H9 (cell line): ENCODE results near the gene NECAB3. TPM values are rescaled to one million over a fixed set of nuclear protein-coding genes. Genes with fewer than 3 reads are reported as not detected.
A peak's percentile ranks its signal among the peaks of the same experiment; 100 is the strongest.

Source experiments
- DNase-seq: peaks from one replicate; pipeline ENCODE4 v3.0.0-alpha.2; 2017
- H2AFZ ChIP-seq: one replicate; pipeline ENCODE4 v1.6.1; 2013; ENCODE audit warnings: mild to moderate bottlenecking, low read length, control low read depth, moderate library complexity
- H2AK5ac ChIP-seq: 2 replicates; pipeline ENCODE4 v1.6.1; 2013; ENCODE audit warnings: low read length, control low read depth, mixed read lengths; ENCODE audit not compliant: insufficient read length
- H2BK120ac ChIP-seq: one replicate; pipeline ENCODE4 v1.6.1; 2013; ENCODE audit warnings: low read depth, mild to moderate bottlenecking, low read length, control low read depth, inconsistent platforms; ENCODE audit not compliant: poor library complexity, severe bottlenecking
- H2BK12ac ChIP-seq: 2 replicates; pipeline ENCODE4 v1.6.1; 2013; ENCODE audit warnings: low read length, control low read depth, mixed read lengths, low read depth; ENCODE audit not compliant: insufficient read length
- H2BK15ac ChIP-seq: 2 replicates; pipeline ENCODE4 v1.6.1; 2013; ENCODE audit warnings: low read depth, low read length, control low read depth
- H2BK20ac ChIP-seq: one replicate; pipeline ENCODE4 v1.6.1; 2013; ENCODE audit warnings: low read depth, mild to moderate bottlenecking, low read length, control low read depth, inconsistent platforms; ENCODE audit not compliant: poor library complexity, severe bottlenecking
- H2BK5ac ChIP-seq: 2 replicates; pipeline ENCODE4 v1.6.1; 2013; ENCODE audit warnings: low read length, control low read depth, mixed read lengths; ENCODE audit not compliant: insufficient read length
- H3K14ac ChIP-seq: 2 replicates; pipeline ENCODE4 v1.6.1; 2013; ENCODE audit warnings: low read length, control low read depth; ENCODE audit not compliant: insufficient read depth
- H3K18ac ChIP-seq: 2 replicates; pipeline ENCODE4 v1.6.1; 2013; ENCODE audit warnings: low read depth, mild to moderate bottlenecking, mixed read lengths, low read length, control low read depth; ENCODE audit not compliant: insufficient read length
- H3K23ac ChIP-seq: 2 replicates; pipeline ENCODE4 v1.6.1; 2013; ENCODE audit warnings: low read length, control low read depth, mixed read lengths, low read depth; ENCODE audit not compliant: insufficient read length
- H3K23me2 ChIP-seq: 2 replicates; pipeline ENCODE4 v1.6.1; 2013; ENCODE audit warnings: low read depth, mild to moderate bottlenecking, mixed read lengths, low read length, control low read depth; ENCODE audit not compliant: insufficient read length, poor library complexity, severe bottlenecking
- H3K27ac ChIP-seq: 2 replicates; pipeline ENCODE4 v1.5.1; 2013; ENCODE audit warnings: low read length, control low read depth, mixed read lengths, low read depth; ENCODE audit not compliant: insufficient read length
- H3K27me3 ChIP-seq: 2 replicates; pipeline ENCODE4 v1.6.1; 2013; ENCODE audit warnings: low read length, control low read depth, inconsistent platforms; ENCODE audit not compliant: insufficient read depth
- H3K4ac ChIP-seq: 2 replicates; pipeline ENCODE4 v1.6.1; 2013; ENCODE audit warnings: low read depth, mild to moderate bottlenecking, control low read depth, inconsistent platforms, low read length, moderate library complexity
- H3K4me1 ChIP-seq: 2 replicates; pipeline ENCODE4 v1.6.1; 2013; ENCODE audit warnings: low read length, control low read depth, inconsistent platforms; ENCODE audit not compliant: insufficient read depth
- H3K4me2 ChIP-seq: 2 replicates; pipeline ENCODE4 v1.6.1; 2013; ENCODE audit warnings: low read length, control low read depth, mixed read lengths; ENCODE audit not compliant: insufficient read length, insufficient read depth
- H3K56ac ChIP-seq: 2 replicates; pipeline ENCODE4 v1.6.1; 2013; ENCODE audit warnings: low read depth, mild to moderate bottlenecking, mixed read lengths, low read length, control low read depth; ENCODE audit not compliant: insufficient read length
- H3K79me1 ChIP-seq: 2 replicates; pipeline ENCODE4 v1.6.1; 2013; ENCODE audit warnings: low read depth, mild to moderate bottlenecking, moderate library complexity, low read length, control low read depth, inconsistent platforms; ENCODE audit not compliant: insufficient read depth, poor library complexity, severe bottlenecking
- H3K79me2 ChIP-seq: 2 replicates; pipeline ENCODE4 v1.6.1; 2013; ENCODE audit warnings: low read length, control low read depth, inconsistent platforms; ENCODE audit not compliant: insufficient read depth
- H3K9ac ChIP-seq: 2 replicates; pipeline ENCODE4 v1.6.1; 2013; ENCODE audit warnings: low read length, control low read depth, mixed read lengths; ENCODE audit not compliant: insufficient read length; ENCODE audit errors: extremely low read depth
- H3K9me3 ChIP-seq: one replicate; pipeline ENCODE4 v1.6.1; 2013; ENCODE audit warnings: low read depth, low read length, inconsistent platforms; ENCODE audit not compliant: control insufficient read depth
- H3T11ph ChIP-seq: one replicate; pipeline ENCODE4 v1.6.1; 2013; ENCODE audit warnings: mild to moderate bottlenecking, low read length, control low read depth, inconsistent platforms
- H4K20me1 ChIP-seq: one replicate; pipeline ENCODE4 v1.6.1; 2013; ENCODE audit not compliant: control insufficient read depth, insufficient read length, insufficient read depth
- H4K5ac ChIP-seq: 2 replicates; pipeline ENCODE4 v1.6.1; 2013; ENCODE audit warnings: low read depth, mild to moderate bottlenecking, mixed read lengths, low read length, control low read depth; ENCODE audit not compliant: insufficient read length
- H4K8ac ChIP-seq: replicated peaks from 2 replicates; pipeline ENCODE4 v1.6.1; 2013; ENCODE audit warnings: low read length, control low read depth, mixed read lengths, low read depth; ENCODE audit not compliant: insufficient read length
- H4K91ac ChIP-seq: 2 replicates; pipeline ENCODE4 v1.6.1; 2013; ENCODE audit warnings: low read depth, mild to moderate bottlenecking, moderate library complexity, mixed read lengths, low read length, control low read depth; ENCODE audit not compliant: insufficient read length
- H3K27ac Mint-ChIP-seq, 3 experiments: 2 replicates in 2 of 3; 3 replicates in 1 of 3; pipeline ENCODE4 v1.8.0; 2020 to 2021; ENCODE audit warnings: mixed read lengths in 3 of 3, mild to moderate bottlenecking in 1 of 3, moderate library complexity in 1 of 3
- H3K27me3 Mint-ChIP-seq: 2 replicates; pipeline ENCODE4 v1.8.0; 2021; ENCODE audit warnings: low read depth, mild to moderate bottlenecking, moderate library complexity, mixed read lengths
- H3K36me3 Mint-ChIP-seq, 3 experiments: 2 replicates in 2 of 3; 3 replicates in 1 of 3; pipeline ENCODE4 v1.8.0; 2020 to 2021; ENCODE audit warnings: low read depth in 3 of 3, mixed read lengths in 3 of 3; ENCODE audit not compliant: insufficient read depth in 1 of 3
- H3K4me1 Mint-ChIP-seq, 2 experiments: 2 replicates each; pipeline ENCODE4 v1.8.0; 2020; ENCODE audit warnings: mixed read lengths in 2 of 2
- H3K4me3 Mint-ChIP-seq, 2 experiments: 2 replicates in 1 of 2; 3 replicates in 1 of 2; pipeline ENCODE4 v1.8.0; 2020 to 2021; ENCODE audit warnings: mild to moderate bottlenecking in 2 of 2, mixed read lengths in 2 of 2, moderate library complexity in 1 of 2
- H3K9me3 Mint-ChIP-seq, 2 experiments: 2 replicates in 1 of 2; 3 replicates in 1 of 2; pipeline ENCODE4 v1.8.0; 2020; ENCODE audit warnings: mild to moderate bottlenecking in 2 of 2, mixed read lengths in 2 of 2, moderate library complexity in 1 of 2
- WGBS: extraction: QIAGEN DNeasy Blood & Tissue Kit; methylation state at CpG from one replicate; pipeline ENCODE4 v1.1.7; 2013; ENCODE audit warnings: missing lambda C conversion rate, low lambda C conversion rate, mixed read lengths; ENCODE audit not compliant: insufficient read length; ENCODE audit errors: extremely low coverage; 5-methylcytosine and 5-hydroxymethylcytosine counted together
- total RNA-seq: library from RNA; stranded (reverse); gene quantifications from 2 replicates; pipeline ENCODE4 v1.2.1, GENCODE V29; 2021
- TF ChIP-seq, protein P1 (sequence below): fragments of 200-600 bp; sonication (generic); conservative IDR thresholded peaks from 3 replicates; pipeline ENCODE4 v1.8.0; 2021; ENCODE audit warnings: antibody characterized with exemption, mild to moderate bottlenecking

Gene NECAB3
- total RNA-seq, 1 experiment from 2014 or later = 57.7 TPM

DNA sequence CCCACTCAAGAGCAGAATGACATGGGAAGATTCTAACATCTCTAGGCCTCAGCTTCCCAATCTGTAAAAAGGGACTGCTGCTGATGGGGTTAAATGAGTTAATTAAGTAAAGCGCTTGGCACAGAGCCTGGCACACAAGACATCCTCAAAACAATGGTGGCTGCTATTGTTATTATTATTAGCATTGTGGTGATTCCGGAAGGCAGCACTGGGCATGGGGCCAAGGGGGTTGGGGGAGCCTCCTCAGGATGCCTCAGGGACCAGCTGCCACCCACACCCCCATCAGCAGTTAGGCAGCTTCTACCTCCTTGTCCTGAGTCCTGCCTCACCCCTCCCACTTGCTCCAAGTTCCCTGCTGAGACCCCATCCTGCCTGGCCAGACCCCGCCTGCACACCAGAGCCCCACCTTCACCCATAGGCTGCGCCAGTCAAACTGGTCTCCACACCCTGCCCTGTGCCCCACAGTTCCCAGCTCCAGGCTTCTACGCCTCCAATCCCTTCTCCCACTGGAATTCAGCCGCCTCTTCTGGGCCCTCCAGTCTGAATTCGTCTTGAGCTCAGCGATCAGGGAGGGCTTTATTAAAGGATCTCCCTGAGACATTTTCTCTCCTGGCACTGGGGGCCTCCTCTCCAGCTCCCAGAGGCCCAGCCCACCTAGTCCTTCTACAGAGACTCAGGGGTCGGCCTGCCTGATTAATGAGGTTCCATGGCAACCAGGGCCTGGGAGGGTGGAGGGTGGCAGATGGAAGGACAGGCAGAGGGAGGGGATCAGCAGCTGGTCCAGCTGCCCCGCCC lies 10.5 kb upstream of the NECAB3 start:
- peaks cover 10% of the 10 kb centered on the region for H3K23me2 ChIP-seq
- no peak overlapping the region for H3K27ac ChIP-seq
- H2BK20ac ChIP-seq = no peak overlapping the region
- H3K4me2 ChIP-seq = peak overlapping the region; percentile 67
- H3K36me3 Mint-ChIP-seq = peaks cover 2 to 26% (median 7%) of the 10 kb centered on the region in 3 experiments; a peak in 5 of 7 replicates
- H2AK5ac ChIP-seq = no peak overlapping the region
- H2AFZ ChIP-seq = no peak overlapping the region
- no peak overlapping the region for H3K4ac ChIP-seq
- H3K4me1 ChIP-seq = no peaks in the 10 kb centered on the region
- no peak overlapping the region for H2BK5ac ChIP-seq
- H2BK15ac ChIP-seq = no peak overlapping the region
- no peaks in the 10 kb centered on the region for H3K9me3 ChIP-seq
- no peak overlapping the region for H2BK120ac ChIP-seq
- DNase-seq = peak; percentile 72
- H3K9ac ChIP-seq = peak overlapping the region; percentile 53
- H3T11ph ChIP-seq = no peak overlapping the region
- H3K27me3 ChIP-seq = no peaks in the 10 kb centered on the region
- TF ChIP-seq, protein P1, sequence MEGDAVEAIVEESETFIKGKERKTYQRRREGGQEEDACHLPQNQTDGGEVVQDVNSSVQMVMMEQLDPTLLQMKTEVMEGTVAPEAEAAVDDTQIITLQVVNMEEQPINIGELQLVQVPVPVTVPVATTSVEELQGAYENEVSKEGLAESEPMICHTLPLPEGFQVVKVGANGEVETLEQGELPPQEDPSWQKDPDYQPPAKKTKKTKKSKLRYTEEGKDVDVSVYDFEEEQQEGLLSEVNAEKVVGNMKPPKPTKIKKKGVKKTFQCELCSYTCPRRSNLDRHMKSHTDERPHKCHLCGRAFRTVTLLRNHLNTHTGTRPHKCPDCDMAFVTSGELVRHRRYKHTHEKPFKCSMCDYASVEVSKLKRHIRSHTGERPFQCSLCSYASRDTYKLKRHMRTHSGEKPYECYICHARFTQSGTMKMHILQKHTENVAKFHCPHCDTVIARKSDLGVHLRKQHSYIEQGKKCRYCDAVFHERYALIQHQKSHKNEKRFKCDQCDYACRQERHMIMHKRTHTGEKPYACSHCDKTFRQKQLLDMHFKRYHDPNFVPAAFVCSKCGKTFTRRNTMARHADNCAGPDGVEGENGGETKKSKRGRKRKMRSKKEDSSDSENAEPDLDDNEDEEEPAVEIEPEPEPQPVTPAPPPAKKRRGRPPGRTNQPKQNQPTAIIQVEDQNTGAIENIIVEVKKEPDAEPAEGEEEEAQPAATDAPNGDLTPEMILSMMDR = no peak
- H4K91ac ChIP-seq = no peak overlapping the region
- H3K4me1 Mint-ChIP-seq = peaks cover 25 to 29% of the 10 kb centered on the region in 2 experiments
- peak overlapping the region; percentile 69 to 95 (median 94) for H3K27ac Mint-ChIP-seq
- H3K23ac ChIP-seq = no peak overlapping the region
- no CpG with 5 or more reads among the region's 10 CpGs for WGBS
- H3K79me1 ChIP-seq = no peaks in the 10 kb centered on the region
- peaks cover 7% of the 10 kb centered on the region; the same call in 1 of the 2 replicates for H3K79me2 ChIP-seq
- no peaks in the 10 kb centered on the region for H4K20me1 ChIP-seq
- H3K56ac ChIP-seq = no peak overlapping the region
- peaks cover 32% of the 10 kb centered on the region for H3K27me3 Mint-ChIP-seq
- no peaks in the 10 kb centered on the region for H3K9me3 Mint-ChIP-seq
- H4K5ac ChIP-seq = no peak overlapping the region
- no peak overlapping the region for H4K8ac ChIP-seq
- peak overlapping the region; percentile 86 to 92 for H3K4me3 Mint-ChIP-seq
- H3K14ac ChIP-seq = no peak overlapping the region; the same call in 1 of the 2 replicates
- H2BK12ac ChIP-seq = no peak overlapping the region
- H3K18ac ChIP-seq = no peak overlapping the region
